Peyer's patch (tissue), 4 donors: ENCODE results near the gene RPS10.

Source experiments
- CTCF ChIP-seq, 6 experiments: fragments of 450-650 bp in 4 of 6; fragments of 200-600 bp in 2 of 6; sonication (generic) in 1 of 6; IDR thresholded peaks; one replicate each; pipeline ENCODE4 v1.5.1; 2017 to 2019; ENCODE audit warnings: antibody characterized with exemption in 6 of 6, mild to moderate bottlenecking in 3 of 6, moderate library complexity in 1 of 6
- POLR2A ChIP-seq, 2 donors: fragments of 450-650 bp; IDR thresholded peaks; one replicate each; pipeline ENCODE4 v1.5.1; 2017; ENCODE audit warnings: antibody characterized with exemption in 2 of 2, mild to moderate bottlenecking in 2 of 2, moderate library complexity in 2 of 2

- TF ChIP-seq CTCF (IDR thresholded peaks at IDR 0.05) = no peak
- no peak for TF ChIP-seq POLR2A (IDR thresholded peaks at IDR 0.05)
Measured at GRCh38 chr6:34423254-34423653, 2.6 kb downstream of the RPS10 start.
